ENCODE results near the gene ITIH3. TPM values are rescaled to one million over a fixed set of nuclear protein-coding genes. Genes with fewer than 3 reads are reported as not detected.
"Not testable (repeated sequence)": the region's sequence is repeated elsewhere in the genome, so short reads cannot be mapped to it uniquely, and the experiment has no call there.

The ITIH3 gene
- total RNA-seq, 1 experiment from 2014 or later, result not detected

DNA sequence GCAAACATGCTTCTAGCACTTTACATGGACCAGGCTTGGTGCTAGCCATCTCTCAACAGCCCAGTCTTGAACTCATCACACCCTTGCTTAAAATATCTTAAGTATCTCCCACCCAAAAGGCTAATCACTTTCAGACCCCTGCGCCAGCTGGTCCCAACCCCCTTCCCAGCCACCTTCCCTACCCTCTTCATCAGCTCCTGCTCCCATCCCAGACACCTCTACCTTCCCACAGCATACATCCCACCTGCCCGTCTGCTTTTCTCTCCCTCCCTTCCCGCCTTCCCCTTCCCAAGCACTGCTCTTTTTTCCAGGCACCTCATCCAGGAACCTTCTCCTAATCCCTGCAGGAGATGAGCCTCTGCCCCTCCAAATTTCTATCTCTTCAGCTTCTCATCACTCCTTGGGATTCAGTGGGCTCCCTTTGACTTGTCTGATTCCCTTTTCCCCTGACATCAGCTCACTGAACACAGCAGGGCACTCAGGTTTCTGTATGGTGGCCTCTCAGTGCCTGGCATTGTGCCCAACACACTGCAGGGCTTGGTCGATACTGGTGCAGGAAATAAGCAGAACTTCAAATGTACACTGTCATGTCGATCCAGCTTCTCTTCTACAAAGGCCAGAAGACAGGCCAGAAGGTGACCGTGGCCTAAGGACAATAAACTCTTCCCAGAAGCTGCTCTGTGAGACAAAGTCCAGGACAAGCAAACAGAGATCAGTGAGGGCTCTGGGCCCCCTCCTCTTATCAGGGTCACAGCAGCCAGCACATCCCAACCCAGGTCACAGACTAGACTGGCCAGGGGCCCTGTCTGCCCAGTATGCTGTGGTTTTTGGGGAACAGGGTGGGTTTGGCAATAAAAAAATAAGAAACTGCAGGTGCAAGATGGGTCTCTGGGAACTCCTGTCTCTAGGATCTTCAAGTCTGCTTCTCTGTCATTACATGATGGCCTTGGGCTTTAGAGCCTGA, 19.4 kb upstream of the ITIH3 start:
- intact Hi-C loops (cut with micrococcal nuclease), result no loop called here
- no TSS peak for BruUV-seq (replicated peaks)
- peaks cover 6% of the 10 kb centered on the region for H3K36me3 Mint-ChIP-seq (ENCODE audit: insufficient read depth, unreplicated experiment)
- no peak overlapping the region for H3K27ac Mint-ChIP-seq (ENCODE audit: low read depth, unreplicated experiment)
- H3K9me3 Mint-ChIP-seq (ENCODE audit: unreplicated experiment), result no peaks in the 10 kb centered on the region
- no peak for DNase-seq (ENCODE audit: unreplicated experiment)
- POLR2A ChIA-PET, result interaction anchor here (1.4 kb wide), 1 partner anchor 12 kb away, joined by 3 read pairs; no protein-coding TSS in a partner anchor
- CTCF ChIA-PET, result no interaction called here
- no peaks in the 10 kb centered on the region for H3K27me3 Mint-ChIP-seq (ENCODE audit: insufficient read depth, unreplicated experiment)
- TF ChIP-seq, protein P1, sequence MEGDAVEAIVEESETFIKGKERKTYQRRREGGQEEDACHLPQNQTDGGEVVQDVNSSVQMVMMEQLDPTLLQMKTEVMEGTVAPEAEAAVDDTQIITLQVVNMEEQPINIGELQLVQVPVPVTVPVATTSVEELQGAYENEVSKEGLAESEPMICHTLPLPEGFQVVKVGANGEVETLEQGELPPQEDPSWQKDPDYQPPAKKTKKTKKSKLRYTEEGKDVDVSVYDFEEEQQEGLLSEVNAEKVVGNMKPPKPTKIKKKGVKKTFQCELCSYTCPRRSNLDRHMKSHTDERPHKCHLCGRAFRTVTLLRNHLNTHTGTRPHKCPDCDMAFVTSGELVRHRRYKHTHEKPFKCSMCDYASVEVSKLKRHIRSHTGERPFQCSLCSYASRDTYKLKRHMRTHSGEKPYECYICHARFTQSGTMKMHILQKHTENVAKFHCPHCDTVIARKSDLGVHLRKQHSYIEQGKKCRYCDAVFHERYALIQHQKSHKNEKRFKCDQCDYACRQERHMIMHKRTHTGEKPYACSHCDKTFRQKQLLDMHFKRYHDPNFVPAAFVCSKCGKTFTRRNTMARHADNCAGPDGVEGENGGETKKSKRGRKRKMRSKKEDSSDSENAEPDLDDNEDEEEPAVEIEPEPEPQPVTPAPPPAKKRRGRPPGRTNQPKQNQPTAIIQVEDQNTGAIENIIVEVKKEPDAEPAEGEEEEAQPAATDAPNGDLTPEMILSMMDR (IDR thresholded peaks at IDR 0.05; ENCODE audit: unreplicated experiment), result no peak
- no peak overlapping the region for H3K4me3 Mint-ChIP-seq (ENCODE audit: unreplicated experiment)
- peaks cover 14% of the 10 kb centered on the region for H3K4me1 Mint-ChIP-seq (ENCODE audit: insufficient read depth, unreplicated experiment)

DNA sequence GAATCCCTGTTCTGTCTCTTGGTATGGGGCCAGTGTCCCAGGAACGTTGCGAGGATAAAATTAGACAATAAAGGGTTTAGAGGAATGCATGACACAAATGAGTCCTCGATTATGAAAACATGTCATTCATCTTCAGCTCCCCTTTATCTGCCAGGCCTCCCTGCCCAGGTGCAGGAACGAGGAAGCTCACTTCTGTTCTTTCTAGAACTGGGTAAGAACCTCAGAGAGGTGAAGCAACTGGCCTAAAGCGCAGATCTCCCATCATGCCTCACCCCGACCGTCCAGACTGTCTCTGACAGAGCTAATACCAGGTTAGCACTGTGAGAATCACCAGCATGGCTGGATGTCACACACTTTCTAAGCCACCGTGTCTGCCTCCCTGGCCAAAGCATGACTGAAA, 18.7 kb upstream of the ITIH3 start:
- ChIA-PET CTCF (interaction anchor here (0.5 to 1.2 kb wide), 2 partner anchors 23 to 283 kb away, joined by 4 read pairs; no protein-coding TSS in a partner anchor), POLR2A (interaction anchor here (0.5 to 0.6 kb wide), 2 partner anchors 18 to 25 kb away, joined by 3 read pairs; no protein-coding TSS in a partner anchor)
- Mint-ChIP-seq H3K36me3 (ENCODE audit: insufficient read depth, unreplicated experiment) (peaks cover 6% of the 10 kb centered on the region), H3K4me1 (ENCODE audit: insufficient read depth, unreplicated experiment) (peaks cover 14% of the 10 kb centered on the region), H3K9me3 (ENCODE audit: unreplicated experiment) (no peaks in the 10 kb centered on the region), H3K27ac (ENCODE audit: low read depth, unreplicated experiment) (no peak overlapping the region), H3K4me3 (ENCODE audit: unreplicated experiment) (no peak overlapping the region), H3K27me3 (ENCODE audit: insufficient read depth, unreplicated experiment) (peaks cover 3% of the 10 kb centered on the region)
- intact Hi-C loops (cut with micrococcal nuclease), result no loop called here
- BruUV-seq (replicated peaks), result no TSS peak
- TF ChIP-seq, protein P1 (IDR thresholded peaks at IDR 0.05; ENCODE audit: unreplicated experiment), result no peak
- DNase-seq (ENCODE audit: unreplicated experiment), result no peak

DNA sequence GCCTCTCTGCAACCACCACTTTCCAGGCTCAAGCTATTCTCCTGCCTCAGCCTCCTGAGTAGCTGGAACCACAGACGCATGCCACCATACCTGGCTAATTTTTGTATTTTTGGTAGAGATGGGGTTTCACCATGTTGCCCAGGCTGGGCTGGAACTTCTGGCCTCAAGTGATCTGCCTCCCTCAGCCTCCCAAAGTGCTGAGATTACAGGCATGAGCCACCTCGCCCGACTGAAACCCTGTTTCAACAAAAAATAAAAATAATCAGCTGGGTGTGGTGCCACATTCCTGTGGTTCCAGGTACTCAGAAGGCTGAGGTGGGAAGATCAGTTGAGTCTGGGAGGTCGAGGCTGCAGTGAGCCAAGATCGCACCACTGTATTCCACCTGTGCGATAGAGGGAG, 18.1 kb upstream of the ITIH3 start:
- H3K9me3 Mint-ChIP-seq (ENCODE audit: unreplicated experiment); intact Hi-C loops (cut with micrococcal nuclease); H3K27me3 Mint-ChIP-seq (ENCODE audit: insufficient read depth, unreplicated experiment); H3K4me1 Mint-ChIP-seq (ENCODE audit: insufficient read depth, unreplicated experiment); H3K36me3 Mint-ChIP-seq (ENCODE audit: insufficient read depth, unreplicated experiment); H3K4me3 Mint-ChIP-seq (ENCODE audit: unreplicated experiment); DNase-seq (ENCODE audit: unreplicated experiment); H3K27ac Mint-ChIP-seq (ENCODE audit: low read depth, unreplicated experiment); BruUV-seq (replicated peaks): not testable (repeated sequence)
- CTCF ChIA-PET, result interaction anchor here (0.5 to 1.2 kb wide), 2 partner anchors 22 to 282 kb away, joined by 4 read pairs; no protein-coding TSS in a partner anchor
- POLR2A ChIA-PET, result interaction anchor here (0.5 to 0.7 kb wide), 3 partner anchors 18 to 322 kb away, joined by 3 read pairs; no protein-coding TSS in a partner anchor

DNA sequence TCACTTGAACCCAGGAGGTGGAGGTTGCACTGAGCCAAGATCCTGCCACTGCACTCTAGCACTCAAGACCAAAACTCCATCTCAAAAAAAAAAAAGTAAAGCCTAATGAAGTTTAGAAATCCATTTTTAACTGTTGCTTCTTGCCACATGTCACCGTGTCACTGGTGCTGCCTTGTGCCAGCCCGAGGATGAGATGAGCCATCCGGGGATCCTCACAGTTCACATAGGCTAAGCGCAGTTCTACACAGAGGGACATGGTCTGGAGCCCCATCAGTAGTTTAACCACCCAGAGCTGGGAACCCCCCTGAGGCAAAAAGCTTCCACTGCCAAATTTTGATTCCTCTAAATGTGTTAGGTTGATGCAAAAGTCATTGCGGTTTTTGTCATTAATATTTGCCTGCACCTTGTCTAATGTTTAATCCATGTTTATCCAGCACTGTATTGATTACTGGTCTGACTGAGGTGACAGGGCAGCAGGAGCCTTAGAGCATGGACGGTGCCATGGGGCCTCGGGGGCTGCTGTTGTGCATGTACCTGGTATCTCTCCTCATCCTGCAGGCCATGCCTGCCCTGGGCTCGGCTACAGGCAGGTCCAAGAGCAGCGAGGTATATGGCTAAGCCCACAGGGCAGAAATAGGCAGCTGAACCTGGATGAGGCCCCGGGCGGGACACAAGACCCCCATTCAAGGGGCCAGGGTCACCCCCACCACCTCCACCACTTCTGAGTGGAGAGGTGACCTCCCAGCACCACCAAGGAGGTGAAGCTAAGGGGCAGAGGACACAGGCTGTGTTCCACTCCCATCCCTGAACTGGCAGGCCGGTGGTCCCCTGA, 17.3 kb upstream of the ITIH3 start, which contains the start of gene ITIH1:
ITIH1 (plus strand) TSS at position 473 of the 832 bp plus-strand sequence; CDS start at position 490, 17 bp downstream.
- peaks cover 5% of the 10 kb centered on the region for H3K4me1 Mint-ChIP-seq (ENCODE audit: insufficient read depth, unreplicated experiment)
- H3K27me3 Mint-ChIP-seq (ENCODE audit: insufficient read depth, unreplicated experiment), result peaks cover 18% of the 10 kb centered on the region
- H3K27ac Mint-ChIP-seq (ENCODE audit: low read depth, unreplicated experiment), result no peak within 1 kb of the TSS
- no peak for DNase-seq (ENCODE audit: unreplicated experiment)
- no TSS peak for BruUV-seq (replicated peaks)
- ChIA-PET POLR2A (interaction anchor here (0.6 to 0.7 kb wide), 2 partner anchors 109 to 323 kb away, joined by 3 read pairs; no protein-coding TSS in a partner anchor), CTCF (interaction anchor here (1.0 to 1.2 kb wide), 2 partner anchors 21 to 44 kb away, joined by 4 read pairs; no protein-coding TSS in a partner anchor)
- H3K36me3 Mint-ChIP-seq (ENCODE audit: insufficient read depth, unreplicated experiment), result no peaks in the 10 kb centered on the region
- no peak within 1 kb of the TSS for H3K4me3 Mint-ChIP-seq (ENCODE audit: unreplicated experiment)
- TF ChIP-seq, protein P1 (IDR thresholded peaks at IDR 0.05; ENCODE audit: unreplicated experiment), result no peak
- no peaks in the 10 kb centered on the region for H3K9me3 Mint-ChIP-seq (ENCODE audit: unreplicated experiment)
- intact Hi-C loops (cut with micrococcal nuclease), result no loop called here

Data from MCF 10A (cell line).